PFSK-1 (cell line): ENCODE data around the gene COL4A2.

Experiments
- FOXP2 ChIP-seq: optimal IDR thresholded peaks from 2 replicates; pipeline ENCODE3; 2011; ENCODE audit warnings: borderline replicate concordance, control low read depth, inconsistent platforms; ENCODE audit not compliant: insufficient read depth; ENCODE audit errors: extremely low read length, extremely low read depth
- POLR2AphosphoS5 ChIP-seq: IDR thresholded peaks from 2 replicates; pipeline ENCODE4 v1.6.1; 2012; ENCODE audit warnings: low read depth, mild to moderate bottlenecking, control low read depth, low read length, moderate library complexity
- SIN3A ChIP-seq: IDR thresholded peaks from 2 replicates; pipeline ENCODE4 v1.6.1; 2012; ENCODE audit warnings: mild to moderate bottlenecking, low read length, moderate library complexity, borderline replicate concordance; ENCODE audit not compliant: insufficient read depth
- TAF1 ChIP-seq: IDR thresholded peaks from 2 replicates; pipeline ENCODE4 v1.6.1; 2012; ENCODE audit warnings: low read length, control low read depth, borderline replicate concordance; ENCODE audit not compliant: insufficient read depth
- TF ChIP-seq, protein P1 (sequence below), 2 experiments: IDR thresholded peaks; 2 replicates each; pipeline versions ENCODE4 v1.6.1 to v1.8.0; 2011 to 2012; ENCODE audit warnings: low read depth in 2 of 2, low read length in 2 of 2, control low read depth in 1 of 2, inconsistent platforms in 1 of 2, mild to moderate bottlenecking in 1 of 2, moderate library complexity in 1 of 2; ENCODE audit not compliant: insufficient read depth in 1 of 2

COL4A2 gene

DNA sequence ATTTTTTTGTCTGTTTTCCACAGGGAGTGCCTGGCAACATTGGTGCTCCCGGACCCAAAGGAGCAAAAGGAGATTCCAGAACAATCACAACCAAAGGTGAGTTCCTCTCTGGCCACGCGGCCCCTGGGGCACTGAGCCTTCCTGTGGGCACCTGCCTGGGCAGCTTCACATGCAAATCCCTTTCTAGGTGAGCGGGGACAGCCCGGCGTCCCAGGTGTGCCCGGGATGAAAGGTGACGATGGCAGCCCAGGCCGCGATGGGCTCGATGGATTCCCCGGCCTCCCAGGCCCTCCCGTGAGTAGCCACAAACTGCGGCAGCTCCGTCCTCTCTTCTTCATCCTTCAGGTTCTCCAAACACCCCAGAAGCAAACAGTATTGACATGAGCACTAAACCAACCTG, 155.0 kb downstream of the COL4A2 start:
- TF ChIP-seq FOXP2 = no peak
- TF ChIP-seq, protein P1, sequence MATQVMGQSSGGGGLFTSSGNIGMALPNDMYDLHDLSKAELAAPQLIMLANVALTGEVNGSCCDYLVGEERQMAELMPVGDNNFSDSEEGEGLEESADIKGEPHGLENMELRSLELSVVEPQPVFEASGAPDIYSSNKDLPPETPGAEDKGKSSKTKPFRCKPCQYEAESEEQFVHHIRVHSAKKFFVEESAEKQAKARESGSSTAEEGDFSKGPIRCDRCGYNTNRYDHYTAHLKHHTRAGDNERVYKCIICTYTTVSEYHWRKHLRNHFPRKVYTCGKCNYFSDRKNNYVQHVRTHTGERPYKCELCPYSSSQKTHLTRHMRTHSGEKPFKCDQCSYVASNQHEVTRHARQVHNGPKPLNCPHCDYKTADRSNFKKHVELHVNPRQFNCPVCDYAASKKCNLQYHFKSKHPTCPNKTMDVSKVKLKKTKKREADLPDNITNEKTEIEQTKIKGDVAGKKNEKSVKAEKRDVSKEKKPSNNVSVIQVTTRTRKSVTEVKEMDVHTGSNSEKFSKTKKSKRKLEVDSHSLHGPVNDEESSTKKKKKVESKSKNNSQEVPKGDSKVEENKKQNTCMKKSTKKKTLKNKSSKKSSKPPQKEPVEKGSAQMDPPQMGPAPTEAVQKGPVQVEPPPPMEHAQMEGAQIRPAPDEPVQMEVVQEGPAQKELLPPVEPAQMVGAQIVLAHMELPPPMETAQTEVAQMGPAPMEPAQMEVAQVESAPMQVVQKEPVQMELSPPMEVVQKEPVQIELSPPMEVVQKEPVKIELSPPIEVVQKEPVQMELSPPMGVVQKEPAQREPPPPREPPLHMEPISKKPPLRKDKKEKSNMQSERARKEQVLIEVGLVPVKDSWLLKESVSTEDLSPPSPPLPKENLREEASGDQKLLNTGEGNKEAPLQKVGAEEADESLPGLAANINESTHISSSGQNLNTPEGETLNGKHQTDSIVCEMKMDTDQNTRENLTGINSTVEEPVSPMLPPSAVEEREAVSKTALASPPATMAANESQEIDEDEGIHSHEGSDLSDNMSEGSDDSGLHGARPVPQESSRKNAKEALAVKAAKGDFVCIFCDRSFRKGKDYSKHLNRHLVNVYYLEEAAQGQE (IDR thresholded peaks at IDR 0.05; ENCODE audit: insufficient read depth in 1 of 2, low read depth in 2 of 2, low read length in 2 of 2) = no peak
- no peak for TF ChIP-seq SIN3A
- TF ChIP-seq POLR2AphosphoS5 = no peak
- no peak for TF ChIP-seq TAF1

DNA sequence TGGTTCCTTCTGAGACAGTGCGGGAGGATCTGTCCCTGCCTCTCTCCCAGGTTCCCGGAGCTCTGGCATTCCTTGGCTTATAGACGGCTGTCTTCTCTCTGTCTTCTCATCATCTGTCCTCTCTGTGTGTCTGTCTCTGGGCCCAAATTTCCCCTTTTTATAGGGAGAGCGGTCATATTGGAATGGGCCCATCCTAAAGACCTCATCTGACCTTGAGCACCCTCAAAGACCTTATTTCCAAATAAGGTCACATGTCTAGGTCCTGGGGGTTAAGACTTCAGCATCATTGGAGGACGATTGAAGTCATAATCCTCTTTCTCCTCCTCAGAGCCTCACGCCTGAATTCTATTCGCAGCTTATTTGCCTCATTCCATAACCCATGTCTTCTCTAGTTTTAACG, 156.1 kb downstream of the COL4A2 start:
- TF ChIP-seq, protein P1 (IDR thresholded peaks at IDR 0.05; ENCODE audit: insufficient read depth in 1 of 2, low read depth in 2 of 2, low read length in 2 of 2) = no peak
- TF ChIP-seq SIN3A (no peak), FOXP2 (no peak)

DNA sequence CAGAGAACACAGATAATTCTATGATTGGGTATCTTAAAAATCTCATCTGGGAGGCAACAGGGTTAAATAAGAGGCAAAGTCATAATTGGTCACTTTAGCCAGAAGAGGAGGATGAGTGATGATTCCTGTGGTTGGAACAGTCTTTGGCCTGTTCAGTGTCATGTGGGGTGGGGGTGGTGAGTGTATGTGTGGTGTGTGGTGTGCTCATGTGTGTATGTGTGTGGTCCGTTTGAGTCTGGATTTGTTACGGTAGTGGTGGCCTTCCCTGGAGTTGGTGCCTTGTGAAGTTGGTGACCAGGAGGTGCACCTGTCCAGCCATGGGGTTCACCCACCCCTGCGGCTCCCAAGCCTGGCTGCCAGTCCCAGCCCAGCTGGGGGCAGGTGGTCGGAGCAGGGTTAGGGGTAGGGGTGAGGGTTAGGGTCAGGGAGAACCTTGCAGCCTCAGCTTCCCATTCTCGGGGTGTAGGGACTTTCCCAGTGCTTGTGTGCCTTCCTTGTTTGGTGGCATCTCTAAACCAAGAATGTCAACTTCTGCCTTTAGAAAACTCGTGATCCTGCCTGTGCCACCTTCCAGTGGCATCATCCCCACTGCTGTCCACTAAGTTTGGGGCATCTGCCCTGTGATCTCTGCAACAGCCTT, 156.9 kb downstream of the COL4A2 start:
- TF ChIP-seq POLR2AphosphoS5 (no peak), TAF1 (no peak), FOXP2 (no peak), SIN3A (no peak)
- TF ChIP-seq, protein P1 (IDR thresholded peaks at IDR 0.05; ENCODE audit: insufficient read depth in 1 of 2, low read depth in 2 of 2, low read length in 2 of 2) = no peak

DNA sequence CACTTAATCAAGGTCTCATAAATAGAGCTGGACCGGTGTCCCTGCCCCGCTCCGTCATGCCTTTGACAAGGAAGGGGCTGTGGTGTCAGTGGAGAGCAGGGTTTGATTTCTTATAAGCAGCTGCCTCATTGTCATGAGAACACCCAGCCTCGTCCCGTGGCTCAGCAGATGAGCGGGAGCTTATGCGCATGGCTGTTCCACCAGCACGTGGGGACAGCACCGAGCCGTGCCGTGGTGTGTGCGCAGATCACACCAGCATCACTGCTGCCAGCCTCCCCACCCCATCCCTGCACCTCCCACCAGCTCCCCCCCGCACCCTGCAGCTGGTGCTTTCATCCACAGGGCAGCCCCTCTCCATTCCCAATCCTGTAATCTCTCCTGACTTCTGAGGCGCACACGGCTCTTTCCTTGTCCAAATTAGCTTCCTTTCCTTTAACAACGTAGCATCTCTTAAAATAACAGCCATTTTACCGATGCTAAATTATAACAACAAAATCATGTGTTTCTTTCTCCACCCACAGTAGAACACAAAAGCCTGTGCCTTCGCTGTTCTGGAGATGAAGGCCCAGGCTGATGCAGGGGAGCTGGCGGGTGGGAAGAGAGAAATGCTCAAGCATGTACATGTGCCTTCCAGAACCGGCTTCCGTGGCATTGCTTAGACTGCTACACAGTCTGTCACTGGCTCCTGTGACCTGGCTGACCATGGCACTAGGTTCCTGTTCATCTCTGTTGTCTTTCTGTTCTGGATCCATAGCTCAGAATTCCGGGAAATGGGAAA, 157.7 kb downstream of the COL4A2 start:
- TF ChIP-seq, protein P1 (IDR thresholded peaks at IDR 0.05; ENCODE audit: insufficient read depth in 1 of 2, low read depth in 2 of 2, low read length in 2 of 2) = no peak
- TF ChIP-seq TAF1 = no peak
- TF ChIP-seq POLR2AphosphoS5 = no peak
- TF ChIP-seq FOXP2 = no peak
- no peak for TF ChIP-seq SIN3A

DNA sequence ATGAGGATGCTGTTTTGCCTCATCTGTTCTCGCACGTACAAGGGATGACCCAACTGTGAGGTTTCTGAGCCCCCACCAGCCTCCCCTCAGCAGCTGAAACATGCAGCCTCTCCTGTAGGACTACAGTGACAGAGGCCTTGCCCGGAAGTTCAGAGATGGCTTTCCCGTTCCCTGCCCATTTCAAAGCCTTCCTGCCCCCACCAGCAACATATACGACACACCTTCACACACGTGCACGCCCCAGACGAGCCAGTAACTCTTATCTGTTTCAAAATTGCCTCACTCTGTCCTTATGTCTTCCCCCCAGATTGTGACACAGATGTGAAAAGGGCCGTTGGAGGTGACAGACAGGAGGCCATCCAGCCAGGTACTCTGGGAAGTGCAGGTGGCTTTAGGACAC, 158.6 kb downstream of the COL4A2 start:
- TF ChIP-seq SIN3A (no peak), FOXP2 (no peak), POLR2AphosphoS5 (no peak), TAF1 (no peak)
- TF ChIP-seq, protein P1 (IDR thresholded peaks at IDR 0.05; ENCODE audit: insufficient read depth in 1 of 2, low read depth in 2 of 2, low read length in 2 of 2) = no peak
